ENCODE data around the gene ST6GAL2. TPM values are rescaled to one million over a fixed set of nuclear protein-coding genes. Genes with fewer than 3 reads are reported as not detected.

ST6GAL2 gene
- total RNA-seq, 1 experiment from 2014 or later, result 11.4 TPM

DNA sequence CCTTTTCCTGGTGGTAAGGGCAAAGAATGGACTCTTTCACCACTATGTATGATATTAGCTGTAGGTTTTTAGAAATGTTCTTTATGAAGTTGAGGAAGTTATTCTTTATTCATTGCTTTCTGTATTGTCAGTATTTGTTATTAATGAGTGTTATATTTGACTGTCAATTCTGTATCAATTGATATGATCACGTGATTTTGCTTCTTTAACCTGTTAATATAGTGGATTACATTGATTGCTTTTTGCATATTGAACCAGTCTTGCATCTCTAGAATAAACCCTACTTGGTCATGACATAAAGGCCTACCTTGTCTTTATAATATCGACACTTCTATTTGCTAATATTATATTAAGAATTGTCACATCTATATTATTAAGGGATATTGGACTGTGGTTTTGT is 18.3 kb upstream of the ST6GAL2 start:
- intact Hi-C loops (cut with micrococcal nuclease), result no loop called here
- Histone ChIP-seq H3K27me3 (ENCODE audit: low read length) (no peaks in the 10 kb centered on the region), H3F3A (ENCODE audit: low read length, unreplicated experiment) (no peaks in the 10 kb centered on the region), H3K4me1 (ENCODE audit: insufficient read depth, low read length) (no peaks in the 10 kb centered on the region), H4K20me1 (ENCODE audit: low read length) (no peaks in the 10 kb centered on the region), H3K36me3 (ENCODE audit: low read depth, low read length) (no peaks in the 10 kb centered on the region), H3K9me3 (ENCODE audit: low read length) (no peaks in the 10 kb centered on the region), H3K79me2 (ENCODE audit: low read length) (no peaks in the 10 kb centered on the region), H3K4me3 (ENCODE audit: low read length) (no peak overlapping the region), H3K9me2 (replicated peaks; ENCODE audit: low read length) (0 out of 2 replicates have a peak, but pooled peaks cover 8% of the 10 kb centered on the region), H2AFZ (ENCODE audit: low read length) (no peak overlapping the region), H3K4me2 (ENCODE audit: low read length) (no peak overlapping the region), H3K9ac (ENCODE audit: low read length) (no peak overlapping the region), H3K27ac (ENCODE audit: low read length) (no peak overlapping the region)
- no peak for ATAC-seq
- ChIA-PET POLR2A (ENCODE audit: unreplicated experiment) (no interaction called here), CTCF (no interaction called here)
- no TSS peak for BruUV-seq (replicated peaks)
- DNase-seq, result no peak
- no peak for TF ChIP-seq EZH2 (IDR thresholded peaks at IDR 0.05; ENCODE audit: low read length, unreplicated experiment)
- TF ChIP-seq EZH2phosphoT487 (IDR thresholded peaks at IDR 0.05; ENCODE audit: borderline replicate concordance, low read length), result no peak
- TF ChIP-seq, protein P1, sequence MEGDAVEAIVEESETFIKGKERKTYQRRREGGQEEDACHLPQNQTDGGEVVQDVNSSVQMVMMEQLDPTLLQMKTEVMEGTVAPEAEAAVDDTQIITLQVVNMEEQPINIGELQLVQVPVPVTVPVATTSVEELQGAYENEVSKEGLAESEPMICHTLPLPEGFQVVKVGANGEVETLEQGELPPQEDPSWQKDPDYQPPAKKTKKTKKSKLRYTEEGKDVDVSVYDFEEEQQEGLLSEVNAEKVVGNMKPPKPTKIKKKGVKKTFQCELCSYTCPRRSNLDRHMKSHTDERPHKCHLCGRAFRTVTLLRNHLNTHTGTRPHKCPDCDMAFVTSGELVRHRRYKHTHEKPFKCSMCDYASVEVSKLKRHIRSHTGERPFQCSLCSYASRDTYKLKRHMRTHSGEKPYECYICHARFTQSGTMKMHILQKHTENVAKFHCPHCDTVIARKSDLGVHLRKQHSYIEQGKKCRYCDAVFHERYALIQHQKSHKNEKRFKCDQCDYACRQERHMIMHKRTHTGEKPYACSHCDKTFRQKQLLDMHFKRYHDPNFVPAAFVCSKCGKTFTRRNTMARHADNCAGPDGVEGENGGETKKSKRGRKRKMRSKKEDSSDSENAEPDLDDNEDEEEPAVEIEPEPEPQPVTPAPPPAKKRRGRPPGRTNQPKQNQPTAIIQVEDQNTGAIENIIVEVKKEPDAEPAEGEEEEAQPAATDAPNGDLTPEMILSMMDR (conservative IDR thresholded peaks at IDR 0.05; ENCODE audit: low read depth, low read length), result no peak

DNA sequence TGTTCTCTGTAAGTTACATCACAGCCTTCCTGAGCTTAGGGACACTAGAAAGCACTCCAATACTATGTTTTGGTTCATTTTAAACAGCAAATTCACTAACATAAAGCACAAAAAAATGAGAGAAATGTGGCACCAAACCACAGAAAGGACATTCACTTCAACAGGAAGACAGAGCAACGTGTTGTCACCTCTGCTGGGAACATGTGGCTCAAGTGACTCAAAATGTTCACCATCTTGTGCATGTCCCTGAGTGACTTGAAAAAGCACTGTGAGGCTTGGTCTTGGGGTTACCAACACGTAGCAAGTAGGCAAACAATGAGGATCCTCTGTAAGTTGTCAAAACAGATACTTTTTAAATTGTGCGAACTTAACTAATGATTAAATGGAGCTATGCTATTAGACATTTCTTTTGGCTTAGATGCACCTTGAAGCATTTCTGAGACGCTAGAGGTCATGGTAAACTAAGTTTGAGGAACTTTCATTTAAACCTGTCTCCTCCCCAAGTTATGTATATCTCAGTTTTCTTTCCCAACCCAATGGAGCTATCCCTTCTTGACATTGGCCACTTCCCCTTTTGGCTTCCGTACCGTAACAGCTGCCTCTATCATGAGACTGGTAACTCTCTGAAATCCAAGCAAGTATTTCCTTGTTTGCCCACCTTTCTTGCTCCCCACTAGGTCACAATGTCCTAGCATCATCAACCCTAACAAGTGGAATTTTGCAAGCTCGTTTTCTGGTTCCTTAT is 14.0 kb upstream of the ST6GAL2 start:
- no peaks in the 10 kb centered on the region for H3K79me2 ChIP-seq (ENCODE audit: low read length)
- BruUV-seq (replicated peaks), result no TSS peak
- no peaks in the 10 kb centered on the region for H3K36me3 ChIP-seq (ENCODE audit: low read depth, low read length)
- no peak overlapping the region for H3K27ac ChIP-seq (ENCODE audit: low read length)
- H3F3A ChIP-seq (ENCODE audit: low read length, unreplicated experiment), result no peaks in the 10 kb centered on the region
- ChIA-PET CTCF (no interaction called here), POLR2A (ENCODE audit: unreplicated experiment) (no interaction called here)
- no peaks in the 10 kb centered on the region for H3K9me3 ChIP-seq (ENCODE audit: low read length)
- no peak overlapping the region for H3K4me2 ChIP-seq (ENCODE audit: low read length)
- H3K4me1 ChIP-seq (ENCODE audit: insufficient read depth, low read length), result no peaks in the 10 kb centered on the region
- H3K9me2 ChIP-seq (replicated peaks; ENCODE audit: low read length), result 0 out of 2 replicates have a peak, but pooled peaks cover 8% of the 10 kb centered on the region
- no peak for DNase-seq
- TF ChIP-seq EZH2phosphoT487 (IDR thresholded peaks at IDR 0.05; ENCODE audit: borderline replicate concordance, low read length) (no peak), EZH2 (IDR thresholded peaks at IDR 0.05; ENCODE audit: low read length, unreplicated experiment) (no peak)
- TF ChIP-seq, protein P1 (conservative IDR thresholded peaks at IDR 0.05; ENCODE audit: low read depth, low read length), result no peak
- H3K4me3 ChIP-seq (ENCODE audit: low read length), result no peak overlapping the region
- no peak overlapping the region for H3K9ac ChIP-seq (ENCODE audit: low read length)
- intact Hi-C loops (cut with micrococcal nuclease), result no loop called here
- no peaks in the 10 kb centered on the region for H4K20me1 ChIP-seq (ENCODE audit: low read length)
- no peak overlapping the region for H2AFZ ChIP-seq (ENCODE audit: low read length)
- ATAC-seq, result no peak
- no peaks in the 10 kb centered on the region for H3K27me3 ChIP-seq (ENCODE audit: low read length)

DNA sequence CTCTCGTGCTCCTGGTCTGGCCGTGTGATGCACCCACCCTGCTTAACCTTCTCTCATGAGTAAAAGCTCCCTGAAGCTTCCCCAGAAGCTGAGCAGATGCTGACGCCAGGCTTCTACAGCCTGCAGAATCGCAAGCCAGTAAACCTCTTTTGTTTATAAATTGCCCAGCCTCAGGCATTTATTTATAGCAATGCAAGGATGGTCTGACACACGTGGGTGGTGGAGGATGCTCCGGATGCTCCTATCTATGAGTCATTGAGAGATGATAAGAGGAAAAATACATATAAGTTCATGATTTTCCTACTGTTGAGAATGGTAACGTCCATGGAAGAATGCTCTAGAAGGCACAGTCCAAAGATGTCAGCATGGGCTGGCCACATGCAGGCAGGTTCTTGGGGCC is 8.6 kb upstream of the ST6GAL2 start:
- no peaks in the 10 kb centered on the region for H3F3A ChIP-seq (ENCODE audit: low read length, unreplicated experiment)
- ChIA-PET CTCF (no interaction called here), POLR2A (ENCODE audit: unreplicated experiment) (no interaction called here)
- TF ChIP-seq, protein P1 (conservative IDR thresholded peaks at IDR 0.05; ENCODE audit: low read depth, low read length), result no peak
- TF ChIP-seq EZH2phosphoT487 (IDR thresholded peaks at IDR 0.05; ENCODE audit: borderline replicate concordance, low read length), result no peak
- no peak for TF ChIP-seq EZH2 (IDR thresholded peaks at IDR 0.05; ENCODE audit: low read length, unreplicated experiment)
- ATAC-seq (no peak), DNase-seq (no peak)
- BruUV-seq (replicated peaks), result no TSS peak
- H3K36me3 ChIP-seq (ENCODE audit: low read depth, low read length), result no peaks in the 10 kb centered on the region
- no peak overlapping the region for H3K9ac ChIP-seq (ENCODE audit: low read length)
- H3K9me3 ChIP-seq (ENCODE audit: low read length), result no peaks in the 10 kb centered on the region
- H3K9me2 ChIP-seq (replicated peaks; ENCODE audit: low read length), result no peaks in the 10 kb centered on the region
- intact Hi-C loops (cut with micrococcal nuclease), result no loop called here
- no peaks in the 10 kb centered on the region for H3K27me3 ChIP-seq (ENCODE audit: low read length)
- peaks cover 5% of the 10 kb centered on the region; the same call in 1 of the 2 replicates for H3K4me1 ChIP-seq (ENCODE audit: insufficient read depth, low read length)
- H3K4me3 ChIP-seq (ENCODE audit: low read length), result no peak overlapping the region
- no peak overlapping the region for H3K4me2 ChIP-seq (ENCODE audit: low read length)
- H2AFZ ChIP-seq (ENCODE audit: low read length), result no peak overlapping the region
- no peaks in the 10 kb centered on the region for H4K20me1 ChIP-seq (ENCODE audit: low read length)
- no peaks in the 10 kb centered on the region for H3K79me2 ChIP-seq (ENCODE audit: low read length)
- H3K27ac ChIP-seq (ENCODE audit: low read length), result no peak overlapping the region

Data from PC-3 (cell line).